GM12892 (cell line): Measurements from ENCODE around the gene STKLD1.

Experiments
- POLR2A ChIP-seq: IDR thresholded peaks from 2 replicates; pipeline ENCODE4 v1.6.1; 2011; ENCODE audit warnings: low read depth, low read length, control low read depth
- POLR2AphosphoS5 ChIP-seq: IDR thresholded peaks from 2 replicates; pipeline ENCODE4 v1.6.1; 2011; ENCODE audit warnings: low read depth, low read length, control low read depth
- TAF1 ChIP-seq: IDR thresholded peaks from 2 replicates; pipeline ENCODE4 v1.6.1; 2011; ENCODE audit warnings: low read depth, mild to moderate bottlenecking, control low read depth, low read length, borderline replicate concordance

GRCh38 chr9:133349965-133350616 lies 26.1 kb upstream of the STKLD1 start:
- TF ChIP-seq POLR2AphosphoS5 (peak; percentile 33; the same call in 1 of the 2 replicates), POLR2A (peak; percentile 57), TAF1 (no peak)
